CD4-positive, alpha-beta T cell (primary cell): ENCODE results near the gene SEMA6B. TPM values are rescaled to one million over a fixed set of nuclear protein-coding genes. Genes with fewer than 3 reads are reported as not detected.

Experiments
- ATAC-seq: fragments of 200-7000 bp; cut with Tn5 transposase; one replicate; pipeline ENCODE4 v1.10.0; 2022; ENCODE audit warnings: mild to moderate bottlenecking; ENCODE audit not compliant: poor library complexity
- CTCF ChIA-PET: fragments of 350-600 bp; sonication (Branson Sonifier 250); formaldehyde crosslinking; loops from one replicate; lab custom pipeline; 2021; ENCODE audit warnings: antibody characterized with exemption, inconsistent platforms; lab: Charles Lee
- POLR2A ChIA-PET: fragments of 350-600 bp; sonication (Branson Sonifier 250); formaldehyde crosslinking; loops from one replicate; lab custom pipeline; 2021; ENCODE audit warnings: antibody characterized with exemption, inconsistent platforms; lab: Charles Lee
- DNase-seq, 14 experiments: peaks; one replicate each; pipeline ENCODE4 v3.0.0-alpha.2; 2013 to 2020; ENCODE audit warnings: mixed read lengths in 2 of 14
- H3K27ac ChIP-seq, 2 donors: one replicate each; pipeline versions ENCODE4 v1.5.1 to v1.7.0; 2013; ENCODE audit warnings: low read length in 2 of 2, low read depth in 1 of 2, mild to moderate bottlenecking in 1 of 2
- H3K27me3 ChIP-seq, 2 experiments: 1 replicate in 1 of 2; 2 replicates in 1 of 2; pipeline versions ENCODE4 v1.6.1 to v1.7.0; 2013; ENCODE audit warnings: low read length in 2 of 2, control low read depth in 1 of 2, mild to moderate bottlenecking in 1 of 2, moderate library complexity in 1 of 2; ENCODE audit not compliant: insufficient read depth in 2 of 2, control insufficient read depth in 1 of 2
- H3K36me3 ChIP-seq: one replicate; pipeline ENCODE4 v1.6.1; 2013; ENCODE audit warnings: low read length, control low read depth; ENCODE audit not compliant: insufficient read depth
- H3K4me1 ChIP-seq: one replicate; pipeline ENCODE4 v1.6.1; 2013; ENCODE audit warnings: low read length, control low read depth; ENCODE audit not compliant: insufficient read depth
- H3K4me3 ChIP-seq: one replicate; pipeline ENCODE4 v1.5.1; 2013; ENCODE audit warnings: mild to moderate bottlenecking, low read length, moderate library complexity
- H3K9me3 ChIP-seq, 2 experiments: 1 replicate in 1 of 2; 2 replicates in 1 of 2; pipeline versions ENCODE4 v1.6.1 to v1.7.0; 2013; ENCODE audit warnings: low read length in 2 of 2, mild to moderate bottlenecking in 2 of 2, control low read depth in 1 of 2, moderate library complexity in 1 of 2; ENCODE audit not compliant: control insufficient read depth in 1 of 2, insufficient read depth in 1 of 2
- H3K27ac Mint-ChIP-seq: one replicate; pipeline ENCODE4 v1.8.0; 2020; ENCODE audit warnings: mixed read lengths
- H3K27me3 Mint-ChIP-seq: one replicate; pipeline ENCODE4 v1.8.0; 2021; ENCODE audit warnings: mixed read lengths
- H3K36me3 Mint-ChIP-seq: one replicate; pipeline ENCODE4 v1.8.0; 2021; ENCODE audit warnings: low read depth, mixed read lengths
- H3K4me1 Mint-ChIP-seq: one replicate; pipeline ENCODE4 v1.8.0; 2021; ENCODE audit warnings: low read depth, mixed read lengths
- H3K4me3 Mint-ChIP-seq: one replicate; pipeline ENCODE4 v1.8.0; 2020; ENCODE audit warnings: mild to moderate bottlenecking, mixed read lengths
- H3K9me3 Mint-ChIP-seq: one replicate; pipeline ENCODE4 v1.8.0; 2020; ENCODE audit warnings: mixed read lengths
- CTCF ChIP-seq: fragments of 200-600 bp; IDR thresholded peaks from one replicate; pipeline ENCODE4 v1.8.0; 2022; ENCODE audit warnings: antibody characterized with exemption, mild to moderate bottlenecking
- intact Hi-C, 2 experiments: fragments of 100-400 bp; cut with DNase I in 1 of 2; cut with micrococcal nuclease in 1 of 2; formaldehyde crosslinking; loops; one replicate each; pipeline versions ENCODE4 v1.15.1 to v1.9.0; 2023 to 2025; cut with DNase I, micrococcal nuclease
- total RNA-seq, 174 experiments: library from RNA in 2 of 174; stranded (reverse) in 2 of 174; gene quantifications; one replicate each; pipeline ENCODE4 v1.2.3 and lab custom pipeline; 2021 to 2026

SEMA6B gene
- total RNA-seq, 2 experiments from 2014 or later: 0.14 to 0.17 TPM

- peaks cover 0 to 12% of the 10 kb centered on the region in 2 experiments for H3K9me3 ChIP-seq
- no peaks in the 10 kb centered on the region for H3K4me1 Mint-ChIP-seq
- POLR2A ChIA-PET: no interaction called here
- no peak for ATAC-seq
- H3K4me3 ChIP-seq: no peak overlapping the region
- CTCF ChIA-PET: no interaction called here
- no peaks in the 10 kb centered on the region for H3K36me3 Mint-ChIP-seq
- H3K4me3 Mint-ChIP-seq: no peak overlapping the region
- no peak for TF ChIP-seq CTCF
- intact Hi-C loops: no loop called here
- H3K36me3 ChIP-seq: no peaks in the 10 kb centered on the region
- no peak overlapping the region for H3K27ac ChIP-seq
- no peaks in the 10 kb centered on the region for H3K9me3 Mint-ChIP-seq
- H3K27ac Mint-ChIP-seq: no peak overlapping the region
- no peaks in the 10 kb centered on the region for H3K27me3 ChIP-seq
- no peaks in the 10 kb centered on the region for H3K27me3 Mint-ChIP-seq
- H3K4me1 ChIP-seq: no peaks in the 10 kb centered on the region
- DNase-seq: no peak
Measured at GRCh38 chr19:4519521-4520277, 39.8 kb downstream of the SEMA6B start.

GRCh38 chr19:4519172-4519496 lies 40.4 kb downstream of the SEMA6B start:
- Histone ChIP-seq H3K4me3 (no peak overlapping the region), H3K4me1 (no peaks in the 10 kb centered on the region), H3K27me3 (no peaks in the 10 kb centered on the region), H3K9me3 (peaks cover 0 to 12% of the 10 kb centered on the region in 2 experiments), H3K36me3 (no peaks in the 10 kb centered on the region), H3K27ac (no peak overlapping the region)
- POLR2A ChIA-PET: no interaction called here
- DNase-seq (no peak), ATAC-seq (no peak)
- no peaks in the 10 kb centered on the region for H3K27me3 Mint-ChIP-seq
- no peaks in the 10 kb centered on the region for H3K9me3 Mint-ChIP-seq
- H3K4me3 Mint-ChIP-seq: no peak overlapping the region
- CTCF ChIA-PET: no interaction called here
- no peaks in the 10 kb centered on the region for H3K4me1 Mint-ChIP-seq
- no peaks in the 10 kb centered on the region for H3K36me3 Mint-ChIP-seq
- intact Hi-C loops: no loop called here
- no peak overlapping the region for H3K27ac Mint-ChIP-seq
- no peak for TF ChIP-seq CTCF

GRCh38 chr19:4518345-4519171 lies 40.9 kb downstream of the SEMA6B start, which contains the start of gene PLIN4:
TSS of gene PLIN4 (minus strand) at chr19:4518486. CDS start at chr19:4518272, 214 bp downstream.
- Histone ChIP-seq H3K9me3 (peaks cover 0 to 12% of the 10 kb centered on the region in 2 experiments), H3K4me1 (no peaks in the 10 kb centered on the region), H3K36me3 (no peaks in the 10 kb centered on the region), H3K4me3 (no peak within 1 kb of the TSS), H3K27me3 (no peaks in the 10 kb centered on the region), H3K27ac (no peak within 1 kb of the TSS)
- H3K27ac Mint-ChIP-seq: no peak within 1 kb of the TSS
- H3K4me1 Mint-ChIP-seq: no peaks in the 10 kb centered on the region
- H3K9me3 Mint-ChIP-seq: no peaks in the 10 kb centered on the region
- H3K27me3 Mint-ChIP-seq: no peaks in the 10 kb centered on the region
- ChIA-PET POLR2A (no interaction called here), CTCF (interaction anchor here (0.6 kb wide), 1 partner anchor 286 kb away, joined by 3 read pairs; no protein-coding TSS in a partner anchor)
- ATAC-seq: no peak
- TF ChIP-seq CTCF: no peak
- H3K36me3 Mint-ChIP-seq: no peaks in the 10 kb centered on the region
- no peak within 1 kb of the TSS for H3K4me3 Mint-ChIP-seq
- no peak for DNase-seq
- intact Hi-C loops: no loop called here
